ENCODE data around the gene IGBP1. TPM values are rescaled to one million over a fixed set of nuclear protein-coding genes. Genes with fewer than 3 reads are reported as not detected.

IGBP1 gene
- total and polyA plus RNA-seq, 2 experiments from 2014 or later: 33.6 to 57.3 TPM

DNA sequence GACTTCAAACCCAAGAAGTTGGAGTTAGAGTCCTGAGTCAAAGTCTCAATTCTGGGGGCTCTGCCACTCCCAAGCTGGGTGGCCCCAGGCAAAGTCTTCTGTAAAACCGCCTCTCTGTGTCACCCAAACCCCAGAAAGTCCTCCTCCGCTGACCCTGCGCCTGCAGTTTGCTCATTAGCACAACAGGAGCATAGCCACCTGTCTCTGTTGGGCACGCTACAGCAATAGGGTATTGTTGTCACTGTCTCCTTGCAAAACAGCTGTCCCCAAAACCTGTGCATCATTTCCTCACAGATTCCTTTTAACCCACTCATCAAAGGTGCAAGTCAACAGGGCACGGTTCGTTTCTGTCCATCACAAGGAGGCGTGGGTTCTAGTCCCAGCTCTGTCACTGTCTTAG, 36.0 kb downstream of the IGBP1 start:
- no peak for DNase-seq
- H3K36me3 ChIP-seq (ENCODE audit: low read depth): no peaks in the 10 kb centered on the region
- peak overlapping the region; percentile 53 for H3K4me2 ChIP-seq (ENCODE audit: unreplicated experiment)
- peaks cover 27% of the 10 kb centered on the region for H3K4me1 ChIP-seq (ENCODE audit: insufficient read depth)
- peaks cover 32% of the 10 kb centered on the region; the same call in 1 of the 2 replicates for H3F3A ChIP-seq (ENCODE audit: insufficient read depth)
- WGBS, 2 experiments (ENCODE audit: low coverage in 1 of 2, low lambda C conversion rate in 2 of 2, missing lambda C conversion rate in 2 of 2): 93 to 97% methylated on average over 6 to 7 of the region's 7 CpGs
- no peaks in the 10 kb centered on the region for H4K20me1 ChIP-seq (ENCODE audit: insufficient read depth)
- no peaks in the 10 kb centered on the region for H3K79me2 ChIP-seq (ENCODE audit: insufficient read depth)
- in situ Hi-C loops (cut with MboI): no loop called here
- H3K4me3 ChIP-seq: no peak overlapping the region
- peak overlapping the region; percentile 75; the same call in 1 of the 2 replicates for H3K27ac ChIP-seq
- H3K9me2 ChIP-seq (ENCODE audit: insufficient read depth): no peaks in the 10 kb centered on the region
- H3K9ac ChIP-seq: no peak overlapping the region; the same call in 1 of the 2 replicates
- TF ChIP-seq EZH2 (IDR thresholded peaks at IDR 0.05; ENCODE audit: insufficient read depth, poor library complexity, severe bottlenecking) (no peak), EZH2phosphoT487 (IDR thresholded peaks at IDR 0.05; ENCODE audit: insufficient read depth, low read depth) (no peak)
- no peaks in the 10 kb centered on the region for H3K27me3 ChIP-seq (replicated peaks; ENCODE audit: insufficient read depth)
- H2AFZ ChIP-seq: peak overlapping the region; percentile 89
- H3K9me3 ChIP-seq (ENCODE audit: low read depth): no peaks in the 10 kb centered on the region

DNA sequence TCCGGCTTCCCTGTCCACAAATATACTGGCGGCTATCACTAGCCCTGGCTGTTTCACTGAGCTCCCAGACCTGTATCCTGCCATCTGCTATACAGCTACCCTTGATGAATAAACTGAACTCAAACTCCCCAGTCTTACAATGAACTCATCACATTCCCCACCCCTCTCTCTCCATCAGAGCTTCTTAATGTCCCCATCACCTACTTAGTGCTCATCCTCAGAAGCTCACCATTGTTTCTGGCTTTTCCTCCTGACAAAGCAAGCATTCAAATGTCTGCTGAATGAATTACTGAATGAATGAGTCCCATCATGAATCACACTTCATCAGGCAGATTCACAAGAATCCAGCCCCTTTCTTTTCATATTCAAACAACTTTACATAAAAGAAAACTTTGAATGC, 38.4 kb downstream of the IGBP1 start:
- no peaks in the 10 kb centered on the region for H3K9me3 ChIP-seq (ENCODE audit: low read depth)
- no peaks in the 10 kb centered on the region for H3K79me2 ChIP-seq (ENCODE audit: insufficient read depth)
- H3K4me1 ChIP-seq (ENCODE audit: insufficient read depth): peaks cover 34% of the 10 kb centered on the region
- H3K4me2 ChIP-seq (ENCODE audit: unreplicated experiment): no peak overlapping the region
- in situ Hi-C loops (cut with MboI): no loop called here
- 67 to 100% methylated on average over 1 of the region's 2 CpGs for WGBS, 2 experiments (ENCODE audit: low coverage in 1 of 2, low lambda C conversion rate in 2 of 2, missing lambda C conversion rate in 2 of 2)
- H3F3A ChIP-seq (ENCODE audit: insufficient read depth): peaks cover 23% of the 10 kb centered on the region; the same call in 1 of the 2 replicates
- no peak overlapping the region for H3K9ac ChIP-seq
- no peak overlapping the region for H3K4me3 ChIP-seq
- TF ChIP-seq EZH2 (IDR thresholded peaks at IDR 0.05; ENCODE audit: insufficient read depth, poor library complexity, severe bottlenecking) (no peak), EZH2phosphoT487 (IDR thresholded peaks at IDR 0.05; ENCODE audit: insufficient read depth, low read depth) (no peak)
- H3K9me2 ChIP-seq (ENCODE audit: insufficient read depth): no peaks in the 10 kb centered on the region
- no peaks in the 10 kb centered on the region for H3K27me3 ChIP-seq (replicated peaks; ENCODE audit: insufficient read depth)
- H2AFZ ChIP-seq: no peak overlapping the region
- H3K36me3 ChIP-seq (ENCODE audit: low read depth): no peaks in the 10 kb centered on the region
- peak; percentile 29 for DNase-seq
- H3K27ac ChIP-seq: no peak overlapping the region
- no peaks in the 10 kb centered on the region for H4K20me1 ChIP-seq (ENCODE audit: insufficient read depth)

DNA sequence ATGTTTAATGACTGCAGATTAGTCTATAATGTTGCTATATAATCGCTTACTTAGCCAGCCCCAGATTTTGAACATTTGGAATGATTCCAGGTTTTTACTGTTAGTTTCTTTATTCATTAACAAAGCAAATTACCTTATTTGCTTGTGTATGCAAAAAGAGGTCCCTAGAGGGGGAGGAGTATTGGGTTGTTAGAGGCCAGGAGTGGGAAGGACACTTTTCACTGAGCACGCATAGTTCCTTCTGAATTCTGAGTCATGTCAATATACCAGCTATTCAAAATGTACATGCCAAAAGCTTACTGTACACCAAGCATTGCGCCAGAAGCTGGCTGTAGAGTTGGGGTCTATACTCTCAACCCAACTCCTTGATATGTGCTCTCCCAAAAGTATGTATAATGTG, 39.0 kb downstream of the IGBP1 start:
- Histone ChIP-seq H3K9me3 (ENCODE audit: low read depth) (no peaks in the 10 kb centered on the region), H3F3A (ENCODE audit: insufficient read depth) (peaks cover 23% of the 10 kb centered on the region; the same call in 1 of the 2 replicates), H3K36me3 (ENCODE audit: low read depth) (no peaks in the 10 kb centered on the region), H3K9me2 (ENCODE audit: insufficient read depth) (no peaks in the 10 kb centered on the region), H2AFZ (no peak overlapping the region), H3K4me3 (no peak overlapping the region), H3K27me3 (replicated peaks; ENCODE audit: insufficient read depth) (no peaks in the 10 kb centered on the region), H3K27ac (no peak overlapping the region), H4K20me1 (ENCODE audit: insufficient read depth) (no peaks in the 10 kb centered on the region), H3K4me2 (ENCODE audit: unreplicated experiment) (no peak overlapping the region), H3K9ac (no peak overlapping the region), H3K4me1 (ENCODE audit: insufficient read depth) (peaks cover 30% of the 10 kb centered on the region), H3K79me2 (ENCODE audit: insufficient read depth) (no peaks in the 10 kb centered on the region)
- WGBS, 2 experiments (ENCODE audit: low coverage in 1 of 2, low lambda C conversion rate in 2 of 2, missing lambda C conversion rate in 2 of 2): 66 to 72% methylated on average over 3 of the region's 3 CpGs
- TF ChIP-seq EZH2 (IDR thresholded peaks at IDR 0.05; ENCODE audit: insufficient read depth, poor library complexity, severe bottlenecking): no peak
- TF ChIP-seq EZH2phosphoT487 (IDR thresholded peaks at IDR 0.05; ENCODE audit: insufficient read depth, low read depth): no peak
- in situ Hi-C loops (cut with MboI): no loop called here
- peak; percentile 43 for DNase-seq

GRCh38 chrX:70172964-70173363, 39.7 kb downstream of the IGBP1 start:
- Histone ChIP-seq H4K20me1 (ENCODE audit: insufficient read depth) (no peaks in the 10 kb centered on the region), H2AFZ (no peak overlapping the region), H3K9ac (no peak overlapping the region), H3K9me3 (ENCODE audit: low read depth) (no peaks in the 10 kb centered on the region), H3K27ac (no peak overlapping the region), H3K27me3 (replicated peaks; ENCODE audit: insufficient read depth) (no peaks in the 10 kb centered on the region), H3K9me2 (ENCODE audit: insufficient read depth) (no peaks in the 10 kb centered on the region), H3K79me2 (ENCODE audit: insufficient read depth) (no peaks in the 10 kb centered on the region), H3K4me2 (ENCODE audit: unreplicated experiment) (no peak overlapping the region), H3K36me3 (ENCODE audit: low read depth) (no peaks in the 10 kb centered on the region), H3F3A (ENCODE audit: insufficient read depth) (0 out of 2 replicates have a peak, but pooled peaks cover 16% of the 10 kb centered on the region), H3K4me3 (no peak overlapping the region), H3K4me1 (ENCODE audit: insufficient read depth) (peaks cover 22% of the 10 kb centered on the region)
- in situ Hi-C loops (cut with MboI): no loop called here
- no peak for DNase-seq
- WGBS, 2 experiments (ENCODE audit: low coverage in 1 of 2, low lambda C conversion rate in 2 of 2, missing lambda C conversion rate in 2 of 2): 94 to 96% methylated on average over 4 of the region's 4 CpGs
- no peak for TF ChIP-seq EZH2 (IDR thresholded peaks at IDR 0.05; ENCODE audit: insufficient read depth, poor library complexity, severe bottlenecking)
- no peak for TF ChIP-seq EZH2phosphoT487 (IDR thresholded peaks at IDR 0.05; ENCODE audit: insufficient read depth, low read depth)
